Stimulated activated CD4-positive, alpha-beta T cell treated with anti-CD3 and anti-CD28 coated beads, Interleukin-15, amount 100 ng/mL, for 24 hours (primary cell): ENCODE data around the gene TNIK.

Experiments used
- DNase-seq: peaks from one replicate; pipeline ENCODE4 v3.0.0-alpha.2; 2020

TNIK gene

DNA sequence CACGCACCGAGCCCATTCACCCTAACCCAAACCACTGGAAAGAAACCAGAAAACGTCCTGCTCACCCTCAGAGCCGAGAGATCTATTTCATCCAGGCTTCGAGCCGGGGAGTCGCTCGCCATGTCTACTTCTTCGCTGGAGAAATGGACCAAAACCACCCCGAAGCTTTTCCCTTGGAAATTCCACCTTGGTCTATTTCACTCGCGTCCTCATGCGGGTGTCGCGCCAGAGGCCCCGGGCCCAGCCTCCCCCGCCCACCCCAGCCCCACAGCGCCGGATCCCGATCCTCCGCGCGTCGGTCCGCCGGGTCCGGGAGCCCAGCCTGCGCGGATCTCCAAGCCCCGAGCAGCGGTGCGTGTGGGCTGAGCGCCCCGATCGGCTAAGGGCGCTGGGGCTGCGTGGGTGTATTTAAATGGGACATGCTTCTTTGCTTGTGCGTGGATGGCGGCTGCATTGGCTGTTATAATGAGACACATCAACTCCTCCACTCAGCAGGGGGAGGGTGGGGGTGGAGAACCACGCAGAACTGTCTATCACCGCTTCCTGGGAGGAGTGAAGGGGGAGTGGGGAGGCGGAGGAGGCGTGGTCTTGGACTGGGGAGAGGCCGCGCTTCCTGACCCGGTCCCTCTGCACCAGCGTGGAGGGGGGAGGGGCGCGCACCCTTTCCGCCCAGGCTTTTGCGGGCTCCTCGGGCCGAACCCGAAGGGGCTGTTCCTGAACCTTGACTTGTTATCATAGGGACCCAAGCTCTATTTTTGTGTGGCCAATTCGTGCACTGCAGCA, at the start of gene TNIK:
Gene TNIK, minus strand, starts transcription at position 464 of the 783 bp plus-strand sequence. Its CDS starts 342 bp downstream, at position 122.
- DNase-seq, result peak; percentile 98

DNA sequence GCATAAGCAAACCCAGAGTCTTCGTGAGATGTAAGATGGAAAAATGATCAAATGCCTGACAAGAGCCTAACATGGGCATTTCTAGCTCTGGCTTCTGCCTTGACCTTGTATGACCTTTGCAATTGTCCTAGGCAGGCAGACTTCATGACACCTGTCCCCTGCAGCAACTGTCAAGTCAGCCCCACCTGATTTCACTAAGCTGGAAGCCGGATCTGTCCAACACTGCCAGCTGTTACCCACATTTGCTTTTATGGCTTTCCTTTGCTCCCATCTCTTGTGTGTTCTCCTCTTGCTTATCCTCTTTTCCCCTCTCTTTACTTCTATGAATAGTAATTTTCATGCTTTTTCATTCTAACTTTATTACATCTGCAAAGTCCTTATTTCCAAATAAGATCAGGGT, 48.5 kb upstream of the TNIK start:
- no peak for DNase-seq

DNA sequence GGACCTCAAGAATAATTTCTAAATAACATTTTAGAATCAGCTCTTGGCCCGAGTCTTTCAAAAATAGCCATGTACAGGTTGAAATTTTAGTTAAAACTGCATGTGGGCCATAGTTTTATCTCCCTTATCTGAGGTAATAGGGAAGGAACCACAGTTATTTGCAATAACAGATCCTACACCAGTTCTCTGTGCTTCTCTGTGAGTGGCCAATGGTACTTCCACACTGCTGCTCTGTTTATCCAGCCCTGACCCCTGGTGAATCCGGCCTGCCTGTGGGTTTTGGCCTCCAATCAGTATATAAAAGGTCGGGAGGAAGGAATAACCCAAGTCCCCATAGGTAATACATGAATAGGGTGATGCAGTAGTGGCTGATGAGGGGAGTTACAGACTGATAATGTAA, 48.0 kb upstream of the TNIK start:
- DNase-seq, result no peak

DNA sequence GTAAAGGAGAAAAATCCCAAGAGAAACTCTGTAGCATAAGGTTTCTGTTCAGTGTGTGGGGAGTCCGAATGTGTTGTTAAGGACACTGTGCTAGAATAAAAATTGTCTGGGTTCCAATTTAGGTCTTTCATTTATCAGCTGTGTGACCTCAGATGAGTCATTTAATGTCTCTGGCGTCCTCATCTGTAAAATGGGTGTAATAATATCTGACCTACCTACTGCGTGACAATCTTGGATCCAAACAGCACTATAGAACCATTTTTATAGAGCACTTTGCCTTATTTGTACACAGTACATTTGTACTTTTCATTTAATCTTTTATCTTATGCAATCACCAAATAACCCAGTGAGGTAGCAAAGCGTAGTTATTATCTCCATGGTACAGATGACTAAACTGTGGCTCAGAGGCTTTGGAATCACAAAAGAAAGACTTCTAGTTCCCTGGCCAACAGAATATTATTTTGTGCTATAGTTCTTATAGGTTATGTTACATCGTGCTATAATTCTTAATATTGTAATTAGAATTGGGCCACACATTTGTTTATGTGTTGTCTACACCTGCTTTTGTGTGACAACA, 46.6 kb upstream of the TNIK start:
- no peak for DNase-seq

DNA sequence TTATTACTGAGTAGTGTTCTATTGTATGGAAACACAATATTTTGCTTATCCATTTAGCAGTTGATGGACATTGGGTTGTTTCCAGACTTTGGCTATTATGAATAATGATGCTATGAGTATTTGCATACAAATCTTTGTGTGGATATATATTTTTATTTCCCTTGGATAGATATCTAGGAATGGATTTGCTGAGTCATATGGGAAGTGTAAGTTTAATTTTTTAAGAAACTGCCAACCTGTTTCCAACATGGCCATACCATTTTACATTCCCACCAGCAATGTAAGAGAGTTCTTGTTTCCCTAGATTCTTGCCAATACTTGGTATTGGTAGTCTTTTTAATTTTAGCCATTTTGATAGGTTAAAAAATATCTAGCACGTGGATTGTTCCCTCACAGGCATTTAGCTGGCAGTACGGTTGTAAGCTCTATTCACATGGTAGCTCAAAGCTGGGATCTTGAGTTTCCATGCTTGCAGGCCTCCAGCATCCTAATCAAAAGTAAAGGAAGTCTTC, 45.7 kb upstream of the TNIK start:
- no peak for DNase-seq

DNA sequence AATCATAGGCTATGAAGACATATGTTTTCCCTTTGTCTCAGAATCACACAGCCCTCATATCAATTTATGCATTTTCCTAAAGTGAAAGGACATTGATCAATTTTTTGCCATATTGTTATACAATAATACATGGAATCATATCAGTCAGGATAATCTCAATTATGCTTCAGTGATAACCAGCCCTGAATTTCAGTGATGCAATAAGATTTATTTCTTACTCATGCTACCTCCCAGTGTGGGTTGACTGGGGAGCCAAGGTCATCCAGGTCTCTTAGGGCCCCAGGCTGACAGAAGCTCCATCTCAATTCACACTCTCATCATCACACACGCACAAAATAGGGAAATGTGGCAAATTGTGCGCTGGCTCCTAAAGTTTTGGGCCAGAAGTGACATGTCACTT, 44.2 kb upstream of the TNIK start:
- DNase-seq, result no peak

DNA sequence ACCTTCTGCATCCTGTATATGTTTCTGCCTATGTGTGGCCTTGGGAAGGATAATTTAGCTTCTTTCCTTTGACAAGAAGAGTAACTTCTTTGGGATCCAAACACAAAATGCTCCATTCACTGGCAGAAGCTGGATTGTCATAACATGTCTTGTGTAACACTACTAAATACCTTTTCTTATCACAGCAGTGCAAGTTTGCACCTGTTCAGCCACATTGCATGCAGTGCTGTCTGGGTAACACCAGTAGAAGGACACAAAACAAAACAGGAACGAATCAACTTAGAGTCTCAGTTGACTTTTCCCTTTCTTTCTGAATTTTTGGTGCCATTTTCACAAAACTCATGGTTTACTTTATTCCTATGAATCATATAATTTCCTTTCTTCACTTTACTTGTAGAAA, 43.6 kb upstream of the TNIK start:
- no peak for DNase-seq

DNA sequence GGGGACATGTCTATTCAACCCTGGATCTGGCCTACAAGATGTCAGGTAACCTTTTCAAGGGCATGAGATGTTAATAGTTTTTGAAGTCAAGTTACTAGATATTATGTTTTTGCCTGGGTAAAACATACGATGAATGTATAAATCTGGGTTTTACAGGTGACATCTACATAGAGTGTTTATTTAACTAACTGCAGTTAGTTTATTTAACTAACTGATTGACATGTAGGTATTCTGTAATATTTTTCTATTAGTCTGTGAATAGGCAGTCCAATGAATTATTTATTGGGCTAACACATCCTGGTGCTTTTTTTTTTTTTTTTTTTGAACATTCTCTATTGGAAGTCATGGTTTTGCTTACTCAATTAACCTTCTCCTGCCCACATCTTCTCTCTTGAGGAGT, 38.7 kb upstream of the TNIK start:
- DNase-seq, result no peak

DNA sequence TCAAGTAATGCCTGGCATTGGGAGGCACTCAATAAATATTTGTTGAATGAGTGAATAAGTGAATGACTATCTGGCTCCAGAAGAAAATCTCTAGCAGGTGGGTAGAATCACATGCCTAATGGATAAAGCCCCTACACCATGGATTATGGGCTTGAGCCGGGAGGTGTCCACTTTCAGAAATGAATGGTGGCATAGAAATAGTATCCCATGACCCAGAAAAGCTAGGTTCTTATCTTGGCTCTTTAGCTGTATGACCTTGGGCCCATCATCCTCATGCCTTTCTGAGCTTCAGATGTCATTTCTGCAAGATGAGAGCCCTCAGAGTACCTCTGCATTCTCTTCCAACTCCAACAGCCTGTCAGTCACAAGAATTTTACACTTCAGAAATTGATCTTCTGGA, 37.3 kb upstream of the TNIK start:
- DNase-seq, result no peak

DNA sequence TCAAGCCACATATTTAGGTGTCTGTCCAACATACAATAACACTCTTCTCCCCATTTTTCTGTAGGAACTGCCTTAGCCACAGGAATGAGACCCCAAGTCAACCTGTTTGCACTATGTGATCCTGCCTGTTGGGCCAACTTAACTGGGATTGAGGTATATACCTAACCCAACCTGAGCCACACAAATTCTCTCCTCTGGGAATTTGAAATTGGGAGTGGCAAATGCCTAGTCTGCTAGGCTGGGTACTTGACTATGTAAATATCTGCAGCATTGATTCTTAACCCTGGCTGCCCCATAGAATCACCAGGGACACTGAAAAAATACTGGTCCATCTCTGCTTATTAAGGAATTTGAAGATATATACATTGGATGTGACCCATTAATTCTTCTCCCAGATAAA, 35.2 kb upstream of the TNIK start:
- no peak for DNase-seq

DNA sequence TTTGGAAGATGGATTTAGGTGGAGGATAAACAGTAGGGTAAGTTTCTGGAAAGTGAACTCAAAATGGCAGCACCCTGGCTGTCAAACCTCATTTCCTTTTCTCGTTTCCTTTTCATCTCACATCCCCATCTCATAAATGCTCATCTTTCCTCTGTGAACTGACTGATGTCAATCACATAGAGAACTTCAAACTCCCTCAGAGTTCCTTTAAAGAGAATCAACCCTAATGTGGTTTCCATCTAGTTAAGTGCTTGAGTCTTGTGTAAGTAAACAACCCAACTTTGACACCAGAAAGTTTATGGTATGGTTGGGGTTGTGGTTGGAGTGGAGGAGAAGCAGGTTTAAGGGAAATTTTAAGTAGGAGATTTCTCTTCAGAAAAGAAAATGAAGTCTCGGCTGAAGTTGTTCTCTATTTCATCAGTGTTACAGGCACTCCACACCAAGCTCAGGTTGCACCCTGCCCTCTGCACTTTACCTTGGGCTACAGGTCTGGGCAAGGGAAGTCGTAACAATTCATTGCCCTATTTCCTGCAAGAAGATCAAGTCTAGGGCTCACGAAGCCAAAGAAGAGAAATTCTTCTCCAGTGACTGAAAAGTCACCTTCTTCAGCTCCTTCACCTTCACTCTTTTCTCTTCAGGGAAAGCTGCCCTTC, 34.4 kb upstream of the TNIK start:
- no peak for DNase-seq

DNA sequence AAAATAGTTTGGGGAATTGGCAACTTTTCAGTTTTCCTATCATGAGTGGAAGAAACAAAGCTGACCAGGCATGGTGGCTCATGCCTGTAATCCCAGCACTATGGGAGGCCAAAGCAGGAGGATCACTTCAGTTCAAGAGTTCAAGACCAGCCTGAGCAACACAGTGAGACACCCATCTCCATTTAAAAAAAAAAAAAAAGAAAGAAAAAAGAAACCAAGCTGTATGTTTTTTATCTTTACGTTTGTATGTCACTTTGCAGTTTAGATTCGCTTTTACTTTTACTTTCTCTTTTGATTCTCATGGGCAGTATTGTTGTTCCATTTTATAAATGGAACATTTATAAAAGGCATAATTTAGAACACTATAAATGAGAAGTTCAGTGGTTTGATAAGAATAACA, 31.2 kb upstream of the TNIK start:
- DNase-seq, result no peak

DNA sequence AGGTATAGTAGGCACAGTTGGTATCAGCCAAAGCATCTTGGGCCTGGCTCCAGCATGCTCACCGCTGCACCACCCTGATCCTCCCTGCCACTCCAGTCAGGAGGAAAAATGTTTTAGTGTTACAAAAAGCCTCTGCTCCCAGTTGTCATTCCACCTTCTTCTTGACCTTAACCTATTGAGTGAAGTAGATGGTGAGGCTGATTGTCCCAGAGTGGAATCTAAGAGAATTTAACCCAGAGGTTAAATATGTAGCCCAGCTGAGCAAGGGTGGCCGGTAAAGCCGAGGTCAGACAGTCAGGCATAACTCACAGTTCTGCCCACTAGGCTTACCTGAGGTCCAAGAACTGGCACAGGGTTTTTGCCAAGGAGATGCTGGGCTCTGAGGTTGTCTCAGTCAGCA, 30.7 kb upstream of the TNIK start:
- DNase-seq, result no peak

DNA sequence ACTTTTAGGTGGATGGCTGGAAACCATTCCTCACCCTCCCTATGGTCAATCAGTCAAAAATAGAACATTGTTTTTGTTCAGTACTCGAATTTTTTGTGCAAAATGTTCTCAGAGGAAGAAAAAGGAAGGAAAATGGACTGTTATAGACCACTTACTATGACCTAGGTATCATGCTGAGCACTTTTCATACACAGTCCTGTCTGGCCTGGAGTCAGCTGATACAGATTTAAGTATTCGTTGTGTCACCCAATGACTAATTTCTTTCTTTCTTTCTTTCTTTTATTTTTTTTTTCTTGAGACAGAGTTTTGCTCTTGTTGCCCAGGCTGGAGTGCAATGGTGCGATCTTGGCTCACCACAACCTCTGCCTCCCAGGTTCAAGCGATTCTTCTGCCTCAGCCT, 29.1 kb upstream of the TNIK start:
- DNase-seq, result no peak

DNA sequence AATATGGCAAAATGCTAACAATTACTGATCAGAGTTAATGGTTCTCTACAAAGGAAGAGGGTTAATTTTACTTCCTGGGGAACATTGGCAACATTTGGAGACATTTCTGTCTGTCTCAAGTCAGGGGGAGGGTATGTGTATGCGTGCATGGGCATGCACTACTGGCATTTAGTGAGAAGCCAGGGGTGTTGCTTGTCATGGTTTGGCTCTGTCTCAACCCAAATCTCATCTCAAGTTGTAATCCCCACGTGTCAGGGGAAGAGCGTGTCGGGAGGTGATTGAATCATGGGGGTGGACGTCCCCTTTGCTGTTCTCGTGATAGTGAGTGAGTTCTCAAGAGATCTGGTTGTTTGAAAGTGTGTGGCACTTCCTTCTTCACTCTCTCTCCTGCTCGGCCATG, 28.3 kb upstream of the TNIK start:
- no peak for DNase-seq

DNA sequence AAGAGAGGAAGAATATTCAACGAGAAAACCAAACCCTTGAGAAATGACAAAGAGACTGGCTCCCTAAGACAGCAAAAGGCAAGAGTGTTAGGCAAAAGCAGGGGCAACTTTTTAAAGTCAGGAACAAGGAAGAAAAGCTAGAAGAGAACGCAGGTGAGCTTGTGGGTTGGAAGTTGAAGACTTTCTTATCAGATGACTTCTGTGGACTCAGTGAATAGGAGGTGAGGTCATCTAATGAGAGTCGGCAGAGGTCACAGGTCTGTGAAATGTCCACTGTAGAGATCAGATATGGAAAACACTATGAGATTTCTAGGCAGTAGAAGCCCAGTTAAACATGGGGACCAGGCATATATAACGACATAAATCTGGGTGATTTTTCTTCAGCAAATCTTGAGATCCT, 27.2 kb upstream of the TNIK start:
- DNase-seq, result no peak

DNA sequence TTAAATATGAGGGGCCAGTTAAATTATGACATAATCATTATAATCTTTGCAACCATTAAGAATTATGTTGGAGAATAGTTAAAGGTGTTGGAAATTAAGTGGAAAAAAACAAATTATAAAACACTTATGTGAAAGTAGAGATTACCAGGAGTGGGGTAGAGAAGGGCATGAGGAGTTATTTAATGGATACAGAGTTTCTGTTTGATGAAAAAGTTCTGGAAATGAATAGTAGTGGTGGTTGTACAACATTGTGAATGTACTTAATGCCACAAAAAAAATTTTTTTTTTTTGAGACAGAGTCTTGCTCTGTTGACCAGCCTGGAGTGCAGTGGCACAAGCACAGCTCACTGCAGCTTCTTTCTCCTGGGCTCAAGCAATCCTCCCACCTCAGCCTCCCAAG, 25.1 kb upstream of the TNIK start:
- DNase-seq, result no peak

DNA sequence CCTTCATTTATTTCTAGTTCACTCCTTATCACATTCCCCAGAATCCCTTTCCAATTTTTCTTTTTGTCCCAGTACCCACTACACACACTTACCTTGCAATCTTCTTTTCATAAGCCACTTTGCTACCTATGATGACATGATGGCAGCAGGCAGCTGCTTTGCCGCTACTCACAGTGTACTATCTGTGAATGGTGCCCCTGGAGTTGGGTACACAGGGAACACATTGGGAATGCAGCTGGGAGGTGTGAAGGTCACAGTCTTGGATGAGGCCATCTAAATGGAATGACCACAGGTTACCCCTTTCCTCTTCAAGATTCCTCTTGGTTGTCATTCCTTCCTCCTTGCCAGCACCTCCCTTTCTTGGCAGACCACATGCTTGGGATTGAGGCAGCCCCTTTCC, 20.8 kb upstream of the TNIK start:
- DNase-seq, result no peak

DNA sequence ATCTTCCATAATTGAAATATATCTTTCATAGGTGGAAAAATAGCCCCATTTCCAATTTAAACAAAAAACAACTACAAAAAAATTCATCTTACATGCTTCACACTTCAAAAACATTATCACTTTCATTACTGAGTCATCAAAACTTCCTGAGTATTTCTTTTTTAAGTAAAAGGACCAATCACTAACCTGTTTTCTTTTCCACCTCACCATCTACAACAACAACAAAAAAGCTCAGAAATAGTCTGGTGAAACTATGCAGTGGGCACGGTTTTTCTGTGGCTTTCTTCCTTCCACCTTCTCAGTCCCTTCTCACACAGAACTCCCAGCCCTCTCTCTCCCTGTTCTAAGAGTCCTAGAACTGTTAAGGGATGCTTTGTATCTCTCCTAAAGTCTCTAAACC, 20.3 kb upstream of the TNIK start:
- DNase-seq, result no peak

DNA sequence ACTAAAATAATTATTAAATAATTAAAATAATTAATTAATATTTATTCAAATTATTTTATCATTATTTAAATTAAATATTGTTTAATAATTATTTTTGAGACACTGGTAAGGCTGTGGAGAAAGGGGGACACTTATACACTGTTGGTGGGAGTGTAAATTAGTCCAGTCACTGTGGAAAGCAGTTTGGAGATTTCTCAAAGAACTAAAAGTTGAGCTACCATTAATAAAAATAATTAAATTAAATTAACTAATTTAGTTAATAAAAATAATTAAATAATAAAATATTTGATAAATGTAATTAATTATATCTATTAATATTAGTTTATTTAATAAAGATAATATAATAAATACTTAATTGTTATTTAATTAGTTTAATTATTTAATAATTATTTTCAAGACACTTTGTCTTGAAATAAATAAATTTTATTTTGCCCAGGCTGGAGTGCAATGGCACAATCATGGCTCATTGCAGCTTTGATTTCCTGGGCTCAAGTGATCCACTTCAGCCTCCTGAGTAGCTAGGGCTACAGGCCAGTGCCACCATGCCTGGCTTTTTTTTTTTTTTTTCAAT, 16.4 kb upstream of the TNIK start:
- DNase-seq, result no peak

DNA sequence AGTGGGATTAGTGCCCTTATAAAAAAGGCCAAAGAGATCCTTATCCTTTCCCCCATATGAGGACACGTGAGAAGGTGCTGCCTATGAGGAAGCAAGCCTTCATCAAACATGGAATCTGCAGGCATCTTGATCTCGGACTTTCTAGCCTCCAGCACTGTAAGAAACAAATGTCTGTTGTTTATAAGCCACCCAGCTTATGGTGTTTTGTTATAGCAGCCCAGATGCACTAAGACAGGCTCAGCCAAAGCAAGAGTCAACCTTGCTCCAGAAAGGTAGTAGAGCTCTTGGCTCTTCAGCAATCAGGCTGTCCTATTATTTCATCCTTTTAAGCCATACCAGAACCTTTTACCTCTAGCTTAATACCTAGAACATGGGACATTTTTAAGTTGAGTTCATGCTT, 12.3 kb upstream of the TNIK start:
- no peak for DNase-seq

DNA sequence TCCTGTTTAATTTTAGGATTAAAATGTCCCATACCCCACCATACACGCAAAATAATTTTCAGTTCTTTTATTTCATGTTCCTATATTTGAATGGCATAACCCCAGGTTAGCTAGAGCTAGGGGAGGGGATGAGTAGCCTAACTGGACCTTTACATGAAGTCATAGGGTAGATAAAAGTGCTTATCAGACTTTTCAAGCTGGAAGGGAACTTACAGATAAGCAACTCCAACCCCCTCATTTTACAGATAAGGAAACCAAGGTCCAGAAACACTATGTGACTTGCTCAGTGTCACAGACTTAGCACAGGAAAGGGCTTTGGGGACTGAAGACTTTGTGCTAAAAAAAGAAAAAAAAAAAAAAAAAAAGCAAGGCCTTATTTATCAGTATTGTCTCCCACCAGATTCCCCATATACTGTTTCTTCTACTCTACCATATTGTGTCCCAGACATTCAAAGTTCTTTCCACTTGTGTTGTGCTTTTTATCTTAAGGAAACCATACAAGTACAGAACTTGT, 10.6 kb upstream of the TNIK start:
- DNase-seq, result no peak

DNA sequence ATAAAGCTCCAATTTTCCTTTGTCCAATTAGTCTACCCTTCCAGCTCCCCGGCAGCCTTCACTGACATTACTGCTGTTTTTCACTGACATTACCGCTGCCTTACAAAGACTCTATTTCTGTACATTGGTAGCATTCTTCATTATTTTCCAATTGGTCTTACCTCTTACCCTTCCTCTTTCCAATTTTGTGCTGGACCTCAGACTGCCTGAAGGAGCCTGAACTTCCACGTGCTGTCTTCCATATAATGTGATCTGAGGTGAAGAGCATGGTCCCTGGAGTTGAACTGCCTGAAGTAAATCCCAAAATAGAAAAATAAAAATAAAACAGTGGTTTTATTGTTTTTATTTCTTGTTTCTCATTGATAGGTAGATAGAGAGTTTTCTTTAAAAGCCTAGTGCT, 9.2 kb upstream of the TNIK start:
- no peak for DNase-seq
